Head of caudate nucleus (tissue), 42 donors: ENCODE data around the gene SHROOM3.
"Not testable (repeated sequence)": the region's sequence is repeated elsewhere in the genome, so short reads cannot be mapped to it uniquely, and the experiment has no call there.

Source experiments
- DNase-seq, 42 donors: peaks; one replicate each; pipeline versions ENCODE4 v3.0.0 to v3.0.0-alpha.2; 2020 to 2021; ENCODE audit warnings: mixed read lengths in 7 of 42
- intact Hi-C: fragments of 100-400 bp; cut with DNase I; formaldehyde crosslinking; loops from one replicate; pipeline ENCODE4 v1.15.0; 2022

Gene SHROOM3

GRCh38 chr4:76434901-76435527, at the start of gene SHROOM3:
Gene SHROOM3 (plus strand): TSS chr4:76435229. CDS start chr4:76436053, 824 bp downstream.
- intact Hi-C loops: loop anchor here (5.0 kb wide), 1 partner anchor 62 kb away; no protein-coding TSS in a partner anchor
- DNase-seq: no peak

GRCh38 chr4:76385974-76386373, 49.1 kb upstream of the SHROOM3 start:
- no peak for DNase-seq
- intact Hi-C loops: no loop called here

GRCh38 chr4:76386566-76387305, 48.3 kb upstream of the SHROOM3 start:
- no peak for DNase-seq
- intact Hi-C loops: no loop called here

- intact Hi-C loops: no loop called here
- DNase-seq: no peak
Observed at GRCh38 chr4:76388160-76388908, 46.7 kb upstream of the SHROOM3 start.

- no peak for DNase-seq
- intact Hi-C loops: no loop called here
Observed at GRCh38 chr4:76401654-76402053, 33.4 kb upstream of the SHROOM3 start.

GRCh38 chr4:76406081-76406480, 28.9 kb upstream of the SHROOM3 start:
- intact Hi-C loops: no loop called here
- no peak for DNase-seq

GRCh38 chr4:76407440-76408119, 27.4 kb upstream of the SHROOM3 start:
- intact Hi-C loops: no loop called here

GRCh38 chr4:76410636-76411035, 24.4 kb upstream of the SHROOM3 start:
- DNase-seq: no peak
- intact Hi-C loops: no loop called here

More at GRCh38 chr4:76407440-76408119, 27.4 kb upstream of the SHROOM3 start:
- no peak for DNase-seq

- intact Hi-C loops: no loop called here
- peak in 1 of 42 donors; percentile 9 for DNase-seq
Observed at GRCh38 chr4:76420188-76420761, 14.8 kb upstream of the SHROOM3 start.

GRCh38 chr4:76420762-76421581, 14.1 kb upstream of the SHROOM3 start, which contains the start of gene CCDC158:
Gene CCDC158 (minus strand): TSS chr4:76421141. CDS start chr4:76403207, 17,934 bp downstream.
- intact Hi-C loops: no loop called here
- peak in 1 of 42 donors; percentile 32 for DNase-seq

GRCh38 chr4:76423159-76423558, 11.9 kb upstream of the SHROOM3 start:
- intact Hi-C loops, DNase-seq: not testable (repeated sequence)

GRCh38 chr4:76426272-76426671, 8.8 kb upstream of the SHROOM3 start:
- intact Hi-C loops: no loop called here
- DNase-seq: no peak

GRCh38 chr4:76429636-76430035, 5.4 kb upstream of the SHROOM3 start:
- DNase-seq: no peak
- intact Hi-C loops: no loop called here

GRCh38 chr4:76430519-76431388, 4.3 kb upstream of the SHROOM3 start:
- intact Hi-C loops: no loop called here
- DNase-seq: peak in 5 of 42 donors; percentile 20 to 55 (median 43)

- DNase-seq: no peak
- intact Hi-C loops: loop anchor here (5.0 kb wide), 1 partner anchor 62 kb away; no protein-coding TSS in a partner anchor
Observed at GRCh38 chr4:76435528-76436319, 695 bp downstream of the SHROOM3 start.

GRCh38 chr4:76439491-76439890, 4.5 kb downstream of the SHROOM3 start:
- no peak for DNase-seq
- intact Hi-C loops: loop anchor here (5.0 kb wide), 1 partner anchor 58 kb away; no protein-coding TSS in a partner anchor
